PC-9 (cell line): ENCODE results near the gene POU6F2.

Experiments
- EZH2 ChIP-seq: fragments of 200-600 bp; sonication (generic); IDR thresholded peaks from 2 replicates; pipeline ENCODE4 v1.8.0; 2017; ENCODE audit warnings: antibody characterized with exemption, low read depth
- TF ChIP-seq, protein P1 (sequence below): fragments of 200-600 bp; sonication (generic); conservative IDR thresholded peaks from 2 replicates; pipeline ENCODE4 v1.6.1; 2017; ENCODE audit warnings: mixed run types, antibody characterized with exemption, mild to moderate bottlenecking, moderate library complexity

DNA sequence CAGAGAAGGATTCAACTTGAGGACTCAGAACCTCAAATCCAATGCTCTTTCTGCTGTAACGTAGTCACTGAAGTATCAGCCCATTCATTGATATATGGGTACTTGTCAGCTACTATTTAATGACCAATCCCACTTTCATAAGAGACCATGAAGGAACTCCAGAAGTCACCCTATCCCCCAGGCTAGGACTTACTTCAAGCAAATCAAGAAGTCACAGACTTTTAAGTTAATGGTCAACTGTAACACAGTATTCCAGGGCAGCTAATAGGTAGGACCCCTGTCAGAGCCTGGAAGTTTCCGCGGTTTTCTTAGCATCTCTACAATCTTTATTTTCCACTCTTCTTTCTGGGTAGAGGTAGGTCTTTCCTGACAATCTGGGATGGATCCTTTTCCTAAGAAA is 269.9 kb downstream of the POU6F2 start:
- TF ChIP-seq, protein P1, sequence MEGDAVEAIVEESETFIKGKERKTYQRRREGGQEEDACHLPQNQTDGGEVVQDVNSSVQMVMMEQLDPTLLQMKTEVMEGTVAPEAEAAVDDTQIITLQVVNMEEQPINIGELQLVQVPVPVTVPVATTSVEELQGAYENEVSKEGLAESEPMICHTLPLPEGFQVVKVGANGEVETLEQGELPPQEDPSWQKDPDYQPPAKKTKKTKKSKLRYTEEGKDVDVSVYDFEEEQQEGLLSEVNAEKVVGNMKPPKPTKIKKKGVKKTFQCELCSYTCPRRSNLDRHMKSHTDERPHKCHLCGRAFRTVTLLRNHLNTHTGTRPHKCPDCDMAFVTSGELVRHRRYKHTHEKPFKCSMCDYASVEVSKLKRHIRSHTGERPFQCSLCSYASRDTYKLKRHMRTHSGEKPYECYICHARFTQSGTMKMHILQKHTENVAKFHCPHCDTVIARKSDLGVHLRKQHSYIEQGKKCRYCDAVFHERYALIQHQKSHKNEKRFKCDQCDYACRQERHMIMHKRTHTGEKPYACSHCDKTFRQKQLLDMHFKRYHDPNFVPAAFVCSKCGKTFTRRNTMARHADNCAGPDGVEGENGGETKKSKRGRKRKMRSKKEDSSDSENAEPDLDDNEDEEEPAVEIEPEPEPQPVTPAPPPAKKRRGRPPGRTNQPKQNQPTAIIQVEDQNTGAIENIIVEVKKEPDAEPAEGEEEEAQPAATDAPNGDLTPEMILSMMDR = no peak
- no peak for TF ChIP-seq EZH2
